Neuronal stem cell (in vitro differentiated cells): ENCODE data around the gene SUGCT.

Experiments
- DNase-seq: peaks from one replicate; pipeline ENCODE4 v3.0.0-alpha.2; 2013; ENCODE audit warnings: low spot score
- H2AFZ ChIP-seq: one replicate; pipeline ENCODE4 v1.6.1; 2013; ENCODE audit warnings: mild to moderate bottlenecking, low read length, inconsistent platforms
- H2AK5ac ChIP-seq: 2 replicates; pipeline ENCODE4 v1.6.1; 2013; ENCODE audit warnings: low read depth, mild to moderate bottlenecking, inconsistent platforms, low read length, moderate library complexity, mixed read lengths
- H2BK120ac ChIP-seq: 2 replicates; pipeline ENCODE4 v1.6.1; 2013; ENCODE audit warnings: low read depth, mild to moderate bottlenecking, inconsistent platforms, low read length, moderate library complexity, mixed read lengths
- H2BK12ac ChIP-seq: one replicate; pipeline ENCODE4 v1.6.1; 2013; ENCODE audit warnings: low read length, inconsistent platforms
- H2BK15ac ChIP-seq: 2 replicates; pipeline ENCODE4 v1.6.1; 2013; ENCODE audit warnings: mild to moderate bottlenecking, low read length, inconsistent platforms, mixed read lengths
- H2BK5ac ChIP-seq: one replicate; pipeline ENCODE4 v1.6.1; 2013; ENCODE audit warnings: inconsistent platforms, mild to moderate bottlenecking, low read length, moderate library complexity
- H3K14ac ChIP-seq: one replicate; pipeline ENCODE4 v1.6.1; 2013; ENCODE audit warnings: low read length, inconsistent platforms
- H3K18ac ChIP-seq: 2 replicates; pipeline ENCODE4 v1.6.1; 2013; ENCODE audit warnings: low read length, inconsistent platforms
- H3K23ac ChIP-seq: 2 replicates; pipeline ENCODE4 v1.6.1; 2013; ENCODE audit warnings: low read depth, mild to moderate bottlenecking, mixed read lengths, low read length, inconsistent platforms; ENCODE audit not compliant: poor library complexity
- H3K27ac ChIP-seq: replicated peaks from 3 replicates; pipeline ENCODE4 v1.5.1; 2013; ENCODE audit warnings: low read length, inconsistent platforms
- H3K27me3 ChIP-seq, 3 experiments: 2 replicates each; pipeline ENCODE4 v1.6.1; 2013; ENCODE audit warnings: low read length in 3 of 3, mild to moderate bottlenecking in 2 of 3, inconsistent platforms in 1 of 3, low read depth in 1 of 3, mixed read lengths in 1 of 3, moderate library complexity in 1 of 3; ENCODE audit not compliant: control insufficient read depth in 3 of 3, insufficient read depth in 3 of 3
- H3K36me3 ChIP-seq, 2 donors: replicated peaks in 1 of 2; 2 replicates each; pipeline ENCODE4 v1.6.1; 2013; ENCODE audit warnings: low read length in 2 of 2; ENCODE audit not compliant: control insufficient read depth in 2 of 2, insufficient read depth in 2 of 2
- H3K4ac ChIP-seq: 2 replicates; pipeline ENCODE4 v1.6.1; 2013; ENCODE audit warnings: inconsistent platforms, mild to moderate bottlenecking, low read length, moderate library complexity
- H3K4me1 ChIP-seq, 2 donors: 1 replicate in 1 of 2; 2 replicates in 1 of 2; pipeline ENCODE4 v1.6.1; 2013; ENCODE audit warnings: low read length in 2 of 2, low read depth in 1 of 2; ENCODE audit not compliant: control insufficient read depth in 2 of 2, insufficient read depth in 1 of 2
- H3K4me2 ChIP-seq: one replicate; pipeline ENCODE4 v1.6.1; 2013; ENCODE audit warnings: mild to moderate bottlenecking, low read length, inconsistent platforms; ENCODE audit not compliant: insufficient read depth, poor library complexity, severe bottlenecking
- H3K4me3 ChIP-seq, 2 donors: 2 replicates each; pipeline ENCODE4 v1.5.1; 2013; ENCODE audit warnings: low read length in 2 of 2, mild to moderate bottlenecking in 2 of 2, inconsistent platforms in 1 of 2, moderate library complexity in 1 of 2
- H3K79me1 ChIP-seq: one replicate; pipeline ENCODE4 v1.6.1; 2013; ENCODE audit warnings: low read depth, mild to moderate bottlenecking, inconsistent platforms, low read length, moderate library complexity
- H3K9ac ChIP-seq: one replicate; pipeline ENCODE4 v1.6.1; 2013; ENCODE audit warnings: mild to moderate bottlenecking, low read depth, low read length, inconsistent platforms; ENCODE audit not compliant: poor library complexity
- H3K9me3 ChIP-seq, 2 donors: replicated peaks in 1 of 2; 2 replicates each; pipeline versions ENCODE3 to v1.6.1; 2013; ENCODE audit warnings: low read length in 2 of 2, mild to moderate bottlenecking in 2 of 2, inconsistent platforms in 1 of 2, low read depth in 1 of 2, mixed read lengths in 1 of 2, moderate library complexity in 1 of 2; ENCODE audit not compliant: control insufficient read depth in 2 of 2, insufficient read depth in 1 of 2
- H4K8ac ChIP-seq: one replicate; pipeline ENCODE4 v1.6.1; 2013; ENCODE audit warnings: low read depth, mild to moderate bottlenecking, inconsistent platforms, low read length, moderate library complexity
- H4K91ac ChIP-seq: one replicate; pipeline ENCODE4 v1.6.1; 2013; ENCODE audit warnings: low read length, low read depth, mild to moderate bottlenecking, inconsistent platforms; ENCODE audit not compliant: poor library complexity
- WGBS, 2 donors: extraction: QIAGEN DNeasy Blood & Tissue Kit; methylation state at CpG; one replicate each; pipeline ENCODE4 v1.1.7; 2013; ENCODE audit warnings: missing lambda C conversion rate in 2 of 2, mixed read lengths in 1 of 2; ENCODE audit not compliant: insufficient read length in 2 of 2, insufficient replicate concordance in 1 of 2; ENCODE audit errors: extremely low coverage in 2 of 2; 5-methylcytosine and 5-hydroxymethylcytosine counted together

SUGCT gene

GRCh38 chr7:40634118-40634517 is 499.3 kb downstream of the SUGCT start:
- peak overlapping the region in 1 of 2 donors; percentile 56 for H3K4me3 ChIP-seq
- no peak overlapping the region for H3K18ac ChIP-seq
- no peak overlapping the region for H2BK15ac ChIP-seq
- no peak overlapping the region for H3K4me2 ChIP-seq
- WGBS, 2 donors, result no CpG with 5 or more reads among the region's 8 CpGs
- H3K27ac ChIP-seq, result no peak overlapping the region
- H3K36me3 ChIP-seq, result no peaks in the 10 kb centered on the region
- H4K8ac ChIP-seq, result no peak overlapping the region
- H3K79me1 ChIP-seq, result no peaks in the 10 kb centered on the region
- H2AK5ac ChIP-seq, result no peak overlapping the region
- no peak overlapping the region for H2BK5ac ChIP-seq
- no peaks in the 10 kb centered on the region for H3K4me1 ChIP-seq
- H2BK12ac ChIP-seq, result no peak overlapping the region
- H3K23ac ChIP-seq, result no peak overlapping the region
- H2AFZ ChIP-seq, result no peak overlapping the region
- no peak overlapping the region for H3K4ac ChIP-seq
- no peak overlapping the region for H3K9ac ChIP-seq
- H3K14ac ChIP-seq, result no peak overlapping the region
- H3K9me3 ChIP-seq, result no peaks in the 10 kb centered on the region
- no peak overlapping the region for H2BK120ac ChIP-seq
- no peak for DNase-seq
- H4K91ac ChIP-seq, result no peak overlapping the region
- no peaks in the 10 kb centered on the region for H3K27me3 ChIP-seq

- no peak overlapping the region for H3K23ac ChIP-seq
- H3K27ac ChIP-seq, result no peak overlapping the region
- H3K36me3 ChIP-seq, result no peaks in the 10 kb centered on the region
- H3K4me1 ChIP-seq, result no peaks in the 10 kb centered on the region
- H3K4me3 ChIP-seq, result peak overlapping the region in 1 of 2 donors; percentile 51
- no peak overlapping the region for H3K4ac ChIP-seq
- no peak overlapping the region for H2BK12ac ChIP-seq
- no peak overlapping the region for H3K9ac ChIP-seq
- no peak overlapping the region for H2BK5ac ChIP-seq
- H2AK5ac ChIP-seq, result no peak overlapping the region
- no peak overlapping the region for H2BK15ac ChIP-seq
- no peaks in the 10 kb centered on the region for H3K27me3 ChIP-seq
- no peak overlapping the region for H2BK120ac ChIP-seq
- no peak overlapping the region for H3K4me2 ChIP-seq
- no peaks in the 10 kb centered on the region for H3K79me1 ChIP-seq
- H4K91ac ChIP-seq, result no peak overlapping the region
- no peak overlapping the region for H3K14ac ChIP-seq
- H3K18ac ChIP-seq, result no peak overlapping the region
- no peak overlapping the region for H4K8ac ChIP-seq
- H2AFZ ChIP-seq, result no peak overlapping the region
- WGBS, 2 donors, result no CpG with 5 or more reads among the region's 7 CpGs
- no peaks in the 10 kb centered on the region for H3K9me3 ChIP-seq
- DNase-seq, result no peak
Observed at GRCh38 chr7:40638545-40639320, 503.9 kb downstream of the SUGCT start.

DNA sequence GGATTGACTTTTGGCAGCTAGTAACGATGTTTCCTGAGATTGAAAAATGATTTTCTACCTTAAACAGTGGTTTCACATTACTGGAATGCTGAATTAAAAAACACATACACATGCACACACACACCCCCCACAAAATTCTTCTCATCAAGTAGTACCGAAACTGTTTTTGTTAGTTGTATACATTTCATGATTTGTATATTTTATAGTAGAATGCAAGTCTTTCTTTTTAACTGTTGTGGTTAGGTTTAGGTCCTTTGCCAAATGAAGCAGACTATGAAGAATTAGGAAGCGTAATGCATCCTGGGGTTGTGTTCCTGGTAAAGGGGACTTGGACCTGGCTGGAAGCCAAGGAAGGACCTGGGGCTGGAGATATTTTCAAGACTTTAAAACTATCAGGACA is 505.8 kb downstream of the SUGCT start:
- H3K27ac ChIP-seq, result no peak overlapping the region
- no peak overlapping the region for H2AFZ ChIP-seq
- no peak overlapping the region for H3K18ac ChIP-seq
- H3K9me3 ChIP-seq, result no peaks in the 10 kb centered on the region
- H3K4me3 ChIP-seq, result no peak overlapping the region
- no peak overlapping the region for H2BK12ac ChIP-seq
- H2AK5ac ChIP-seq, result no peak overlapping the region
- no peak overlapping the region for H4K8ac ChIP-seq
- H3K36me3 ChIP-seq, result no peaks in the 10 kb centered on the region
- H3K9ac ChIP-seq, result no peak overlapping the region
- H4K91ac ChIP-seq, result no peak overlapping the region
- no peak overlapping the region for H3K4me2 ChIP-seq
- H3K23ac ChIP-seq, result no peak overlapping the region
- no peak overlapping the region for H2BK5ac ChIP-seq
- no peak overlapping the region for H3K14ac ChIP-seq
- H3K79me1 ChIP-seq, result no peaks in the 10 kb centered on the region
- H2BK120ac ChIP-seq, result no peak overlapping the region
- DNase-seq, result no peak
- no peaks in the 10 kb centered on the region for H3K27me3 ChIP-seq
- H3K4ac ChIP-seq, result no peak overlapping the region
- H2BK15ac ChIP-seq, result no peak overlapping the region
- no CpG with 5 or more reads among the region's 3 CpGs for WGBS, 2 donors
- H3K4me1 ChIP-seq, result no peaks in the 10 kb centered on the region

GRCh38 chr7:40641701-40642100 is 506.9 kb downstream of the SUGCT start:
- H3K79me1 ChIP-seq, result no peaks in the 10 kb centered on the region
- H2AFZ ChIP-seq, result no peak overlapping the region
- H4K8ac ChIP-seq, result no peak overlapping the region
- WGBS, 2 donors, result no CpG with 5 or more reads among the region's 7 CpGs
- H3K14ac ChIP-seq, result no peak overlapping the region
- H3K36me3 ChIP-seq, result no peaks in the 10 kb centered on the region
- no peak overlapping the region for H3K4me3 ChIP-seq
- no peak overlapping the region for H2AK5ac ChIP-seq
- H3K4ac ChIP-seq, result no peak overlapping the region
- no peaks in the 10 kb centered on the region for H3K9me3 ChIP-seq
- H3K4me2 ChIP-seq, result no peak overlapping the region
- no peaks in the 10 kb centered on the region for H3K27me3 ChIP-seq
- no peak overlapping the region for H4K91ac ChIP-seq
- no peak overlapping the region for H2BK120ac ChIP-seq
- no peaks in the 10 kb centered on the region for H3K4me1 ChIP-seq
- no peak overlapping the region for H3K23ac ChIP-seq
- no peak overlapping the region for H3K9ac ChIP-seq
- DNase-seq, result no peak
- no peak overlapping the region for H2BK15ac ChIP-seq
- no peak overlapping the region for H2BK12ac ChIP-seq
- no peak overlapping the region for H2BK5ac ChIP-seq
- H3K18ac ChIP-seq, result no peak overlapping the region
- no peak overlapping the region for H3K27ac ChIP-seq
